HG03064 (cell line): ENCODE data around the gene NXNL1.
"Not testable (repeated sequence)": the region's sequence is repeated elsewhere in the genome, so short reads cannot be mapped to it uniquely, and the experiment has no call there.

Experiments used
- ATAC-seq: cut with Tn5 transposase; IDR thresholded peaks from one replicate; pipeline ENCODE4 v1.9.1; 2021; ENCODE audit warnings: low read depth; ENCODE audit not compliant: unreplicated experiment

NXNL1 gene

GRCh38 chr19:17487284-17488121, 26.8 kb upstream of the NXNL1 start:
- ATAC-seq: no peak

DNA sequence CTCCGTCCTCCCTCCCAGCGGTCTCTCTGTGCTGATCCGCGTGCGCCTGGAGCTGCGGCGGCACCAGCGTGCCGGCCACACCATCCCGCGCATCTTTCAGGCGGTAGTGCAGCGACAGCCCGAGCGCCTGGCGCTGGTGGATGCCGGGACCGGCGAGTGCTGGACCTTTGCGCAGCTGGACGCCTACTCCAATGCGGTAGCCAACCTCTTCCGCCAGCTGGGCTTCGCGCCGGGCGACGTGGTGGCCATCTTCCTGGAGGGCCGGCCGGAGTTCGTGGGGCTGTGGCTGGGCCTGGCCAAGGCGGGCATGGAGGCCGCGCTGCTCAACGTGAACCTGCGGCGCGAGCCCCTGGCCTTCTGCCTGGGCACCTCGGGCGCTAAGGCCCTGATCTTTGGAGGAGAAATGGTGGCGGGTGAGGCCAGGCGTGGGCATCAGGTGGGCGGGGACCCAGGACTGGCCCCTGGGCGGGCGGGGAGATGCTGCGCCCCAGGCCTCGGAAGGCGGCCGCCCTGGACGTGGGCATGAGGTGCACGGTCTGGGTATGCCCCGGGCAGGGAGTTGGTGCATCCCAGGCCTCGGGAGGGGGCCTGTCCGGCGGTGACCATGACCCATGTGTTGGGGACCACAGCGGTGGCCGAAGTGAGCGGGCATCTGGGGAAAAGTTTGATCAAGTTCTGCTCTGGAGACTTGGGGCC, 26.0 kb upstream of the NXNL1 start:
- no peak for ATAC-seq

DNA sequence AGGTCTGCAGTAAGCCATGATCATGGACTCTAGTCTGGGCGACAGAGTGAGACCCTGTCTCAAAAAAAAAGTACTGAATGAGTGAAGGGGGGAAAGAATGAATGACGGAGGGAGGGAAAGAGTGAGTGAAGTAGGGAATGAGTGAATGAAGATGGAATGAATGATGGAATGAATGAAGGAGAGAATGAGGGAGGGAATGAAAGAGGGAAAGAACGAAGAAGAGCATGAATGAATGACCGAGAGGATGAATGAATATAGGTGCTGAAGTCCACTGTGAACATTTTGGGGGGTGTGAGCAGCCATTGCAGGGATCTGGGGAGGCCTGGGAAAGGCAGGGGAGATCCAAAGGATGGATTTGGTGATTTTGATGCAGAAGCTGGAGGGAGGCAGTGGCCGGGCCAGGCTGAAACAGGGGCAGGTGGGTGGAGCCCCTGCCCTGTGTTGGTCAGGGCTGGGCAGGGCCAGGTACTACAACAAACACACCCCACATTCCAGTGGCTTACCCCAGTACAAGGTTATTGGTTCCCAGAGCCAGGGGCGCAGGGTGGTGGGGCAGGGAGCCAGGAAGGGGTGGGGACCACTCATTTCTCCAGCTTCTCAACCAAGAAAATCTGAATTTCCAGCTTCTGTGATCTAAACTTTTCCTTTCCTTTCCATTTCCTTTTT, 23.9 kb upstream of the NXNL1 start:
- ATAC-seq: no peak

GRCh38 chr19:17483605-17484002, 22.9 kb upstream of the NXNL1 start:
- ATAC-seq: no peak

DNA sequence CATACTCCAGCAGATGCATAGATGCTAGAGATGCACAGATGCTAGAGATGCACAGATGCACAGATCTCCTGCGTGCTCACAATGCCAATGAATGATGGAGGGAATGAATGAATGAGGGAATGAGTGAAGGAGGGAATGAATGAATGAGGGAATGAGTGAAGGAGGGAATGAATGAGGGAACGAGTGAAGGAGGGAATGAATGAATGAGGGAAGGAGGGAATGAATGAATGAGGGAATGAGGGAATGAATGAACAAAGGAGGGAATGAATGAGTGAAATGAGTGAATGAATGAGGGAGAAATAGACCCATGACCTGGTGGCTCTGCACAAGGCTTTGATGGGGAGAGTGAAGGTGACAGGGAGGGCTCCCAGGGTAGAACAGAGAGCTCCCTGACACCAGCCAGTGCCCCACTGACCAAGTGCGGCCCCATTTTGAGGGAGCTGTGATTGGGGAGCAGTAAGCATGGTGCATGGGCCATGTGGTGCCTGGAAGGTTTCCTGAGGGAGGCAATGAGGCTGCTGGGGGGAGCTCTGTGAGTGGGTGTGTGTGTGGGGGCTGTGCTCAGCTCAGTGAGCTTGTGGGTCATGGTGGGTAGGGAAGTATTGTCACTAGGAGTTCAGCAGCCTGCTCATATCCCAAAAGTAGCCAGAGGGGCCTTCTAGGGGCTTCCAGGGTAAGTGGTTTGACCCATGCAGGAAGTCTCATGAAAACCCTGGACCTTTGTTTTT, 22.3 kb upstream of the NXNL1 start:
- ATAC-seq: no peak

DNA sequence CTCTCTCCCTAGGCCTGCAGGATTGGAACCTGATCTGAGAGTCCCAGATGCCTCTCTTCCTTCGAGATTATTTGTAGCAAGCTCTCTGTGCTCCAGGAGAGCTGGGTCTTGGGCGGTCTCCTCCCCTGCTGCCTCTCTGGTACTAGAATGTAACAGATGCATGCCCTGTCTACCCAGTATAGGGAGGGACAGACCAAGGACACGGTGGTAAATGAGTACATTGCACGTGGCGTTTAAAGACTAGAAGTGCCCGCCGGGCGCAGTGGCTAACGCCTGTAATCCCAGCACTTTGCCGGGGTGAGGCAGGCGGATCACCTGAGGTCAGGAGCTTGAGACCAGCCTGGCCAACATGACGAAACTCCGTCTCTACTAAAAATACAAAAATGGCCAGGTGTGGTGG, 21.3 kb upstream of the NXNL1 start:
- no peak for ATAC-seq

GRCh38 chr19:17479325-17479791, 18.6 kb upstream of the NXNL1 start:
- no peak for ATAC-seq

DNA sequence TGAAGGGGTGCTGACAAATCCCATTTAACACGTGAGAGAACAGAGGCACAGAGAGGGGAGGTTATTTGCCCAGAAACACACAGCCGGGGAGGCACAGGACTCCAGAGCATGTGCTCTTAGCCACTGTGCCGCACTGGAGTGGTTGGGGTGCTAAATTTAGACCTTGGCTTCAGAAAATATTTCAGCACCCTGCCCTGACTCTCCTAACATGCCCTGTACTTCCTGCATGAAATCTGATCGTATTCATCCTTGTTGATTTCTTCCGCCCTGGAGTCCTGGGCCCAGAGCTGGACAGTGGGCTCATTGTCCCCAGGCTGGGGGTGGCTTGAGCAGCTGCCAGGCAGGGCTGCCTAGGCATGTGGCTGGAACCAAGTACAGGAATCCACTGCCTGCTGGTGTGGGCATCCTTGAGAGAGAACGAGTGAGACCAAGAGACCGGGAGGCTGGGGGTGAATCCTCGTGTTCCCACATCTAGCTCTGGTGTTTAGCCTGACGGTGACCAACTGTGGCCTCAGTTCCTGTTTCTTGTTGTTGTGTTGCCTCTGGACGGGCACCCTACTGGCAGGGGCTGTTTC, 14.9 kb upstream of the NXNL1 start:
- no peak for ATAC-seq

GRCh38 chr19:17475011-17475540, 14.3 kb upstream of the NXNL1 start:
- ATAC-seq: not testable (repeated sequence)

DNA sequence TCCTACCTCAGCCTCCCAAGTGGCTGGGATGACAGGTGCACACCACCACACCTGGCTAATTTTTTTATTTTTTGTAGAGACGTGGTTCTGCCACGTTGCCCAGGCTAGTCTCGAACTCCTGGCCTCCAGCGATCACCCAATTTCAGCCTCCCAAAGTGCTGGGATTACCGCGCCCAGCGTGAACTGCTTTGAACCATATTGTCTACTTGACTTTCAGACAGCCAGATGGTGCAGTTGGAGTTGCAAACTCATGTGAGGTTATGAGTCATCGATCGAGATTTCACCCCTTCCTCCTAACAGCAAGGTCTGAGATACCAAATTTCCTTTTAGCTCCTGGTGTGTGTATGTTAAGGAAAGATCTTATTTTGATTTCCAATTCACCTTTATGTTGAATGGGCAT, 12.3 kb upstream of the NXNL1 start:
- no peak for ATAC-seq

DNA sequence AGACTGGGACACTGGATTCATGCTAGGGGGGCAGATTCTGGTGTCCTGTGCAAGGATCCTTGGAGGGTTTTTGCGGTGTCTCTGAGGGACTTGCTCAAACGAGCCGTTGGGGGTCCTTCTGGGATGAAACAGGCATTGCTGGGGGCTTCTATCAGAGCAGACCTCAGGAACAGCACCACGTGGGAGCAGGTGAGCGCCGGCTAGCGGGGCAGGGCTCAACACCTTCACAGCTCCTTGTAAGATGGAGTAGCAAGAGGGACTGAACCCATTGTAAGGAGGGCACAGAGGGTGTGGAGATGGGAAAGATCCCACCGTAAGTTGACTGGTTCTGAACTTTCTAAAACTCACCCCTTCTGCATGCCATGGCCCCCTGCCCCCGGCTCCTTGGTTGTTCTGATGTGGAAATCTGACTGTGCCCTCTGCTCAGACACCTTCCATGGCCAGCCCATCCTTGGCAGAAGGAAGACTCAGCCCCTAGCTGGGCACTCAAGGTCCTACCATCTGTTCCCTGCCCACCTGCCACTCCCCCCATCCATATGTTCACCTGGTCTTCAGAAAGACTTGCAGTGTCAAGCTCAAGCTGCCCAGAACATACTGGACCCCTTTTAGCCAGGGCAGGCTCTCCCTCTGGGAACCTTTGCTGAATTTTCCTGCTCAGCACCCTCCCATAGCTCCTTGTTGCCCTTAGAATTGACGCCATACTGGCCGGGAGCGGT, 10.8 kb upstream of the NXNL1 start:
- no peak for ATAC-seq

GRCh38 chr19:17470068-17470841, 9.5 kb upstream of the NXNL1 start, which contains the start of gene SLC27A1:
Gene SLC27A1 (plus strand): TSS chr19:17470524. CDS start chr19:17470541, 17 bp downstream.
- peak; percentile 72 for ATAC-seq

- ATAC-seq: peak; percentile 33
These were observed 8.8 kb upstream of the NXNL1 start for GRCh38 chr19:17469481-17470067.

GRCh38 chr19:17469092-17469480, 8.4 kb upstream of the NXNL1 start:
- no peak for ATAC-seq

DNA sequence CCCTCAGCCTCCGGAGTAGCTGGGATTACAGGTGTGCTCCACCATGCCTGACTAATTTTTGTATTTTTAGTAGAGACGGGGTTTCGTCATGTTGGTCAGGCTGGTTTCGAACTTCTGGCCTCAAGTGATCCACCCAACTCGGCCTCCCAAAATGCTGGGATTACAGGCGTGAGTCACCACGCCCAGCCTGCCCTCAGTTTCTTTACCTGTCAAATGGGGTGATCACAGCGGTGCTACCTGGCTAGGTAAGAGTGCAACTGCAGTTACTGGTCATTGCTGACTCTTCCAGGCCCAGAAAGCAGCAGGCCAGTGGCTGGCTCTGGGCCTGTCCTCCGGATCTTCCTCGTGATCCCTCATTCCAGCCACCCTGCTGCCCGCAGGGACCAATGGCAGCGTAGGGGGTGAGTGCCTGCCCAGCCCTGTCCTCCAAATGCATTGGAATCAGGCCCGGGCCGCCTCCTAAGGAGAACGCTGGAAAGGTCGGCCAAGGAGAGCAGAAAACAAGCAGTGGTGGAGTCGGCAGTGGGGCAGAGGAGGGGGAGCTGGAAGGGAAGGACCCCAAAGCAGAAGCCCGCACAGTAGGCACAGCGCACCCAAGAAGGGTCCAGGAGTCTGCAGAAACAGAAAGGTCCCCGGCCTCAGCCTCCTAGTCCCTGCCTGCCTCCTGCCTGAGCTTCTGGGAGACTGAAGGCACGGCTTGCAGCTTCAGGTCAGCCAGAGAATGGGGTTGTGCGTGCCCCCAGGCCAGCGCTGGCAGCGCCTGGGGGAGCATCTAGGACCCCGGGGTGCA, 7.8 kb upstream of the NXNL1 start:
- ATAC-seq: no peak

- ATAC-seq: no peak
These were observed 7.0 kb upstream of the NXNL1 start for GRCh38 chr19:17467471-17468301.

- no peak for ATAC-seq
These were observed 5.7 kb upstream of the NXNL1 start for GRCh38 chr19:17466487-17466850.
